ENCODE data around the gene IZUMO1. TPM values are rescaled to one million over a fixed set of nuclear protein-coding genes. Genes with fewer than 3 reads are reported as not detected.

IZUMO1 gene
- total and polyA plus RNA-seq, 2 experiments from 2014 or later, result not detected

GRCh38 chr19:48737360-48737998 lies 9.2 kb downstream of the IZUMO1 start:
- Histone ChIP-seq H3K4me2 (ENCODE audit: unreplicated experiment) (no peak overlapping the region), H3K27me3 (replicated peaks; ENCODE audit: insufficient read depth) (peaks cover 6% of the 10 kb centered on the region; the same call in 1 of the 2 replicates), H3K9me2 (ENCODE audit: insufficient read depth) (no peaks in the 10 kb centered on the region), H2AFZ (no peak overlapping the region), H3F3A (ENCODE audit: insufficient read depth) (peaks cover 4% of the 10 kb centered on the region; the same call in 1 of the 2 replicates), H3K9ac (no peak overlapping the region), H3K9me3 (ENCODE audit: low read depth) (no peaks in the 10 kb centered on the region), H4K20me1 (ENCODE audit: insufficient read depth) (no peaks in the 10 kb centered on the region), H3K4me1 (ENCODE audit: insufficient read depth) (no peaks in the 10 kb centered on the region), H3K27ac (no peak overlapping the region), H3K79me2 (ENCODE audit: insufficient read depth) (no peaks in the 10 kb centered on the region), H3K4me3 (no peak overlapping the region), H3K36me3 (ENCODE audit: low read depth) (no peaks in the 10 kb centered on the region)
- no peak for DNase-seq
- in situ Hi-C loops (cut with MboI), result no loop called here
- WGBS, 2 experiments (ENCODE audit: low coverage in 1 of 2, low lambda C conversion rate in 2 of 2, missing lambda C conversion rate in 2 of 2), result 71 to 72% methylated on average over 22 of the region's 22 CpGs
- TF ChIP-seq EZH2 (IDR thresholded peaks at IDR 0.05; ENCODE audit: insufficient read depth, poor library complexity, severe bottlenecking), result no peak
- no peak for TF ChIP-seq EZH2phosphoT487 (IDR thresholded peaks at IDR 0.05; ENCODE audit: insufficient read depth, low read depth)

GRCh38 chr19:48735031-48735615 lies 11.6 kb downstream of the IZUMO1 start:
- 8 to 10% methylated on average over 32 to 37 of the region's 38 CpGs for WGBS, 2 experiments (ENCODE audit: low coverage in 1 of 2, low lambda C conversion rate in 2 of 2, missing lambda C conversion rate in 2 of 2)
- Histone ChIP-seq H3K9me2 (ENCODE audit: insufficient read depth) (no peaks in the 10 kb centered on the region), H3K4me2 (ENCODE audit: unreplicated experiment) (no peak overlapping the region), H4K20me1 (ENCODE audit: insufficient read depth) (no peaks in the 10 kb centered on the region), H3K27ac (no peak overlapping the region), H3K79me2 (ENCODE audit: insufficient read depth) (no peaks in the 10 kb centered on the region), H3K9me3 (ENCODE audit: low read depth) (no peaks in the 10 kb centered on the region), H3K27me3 (replicated peaks; ENCODE audit: insufficient read depth) (peaks cover 6% of the 10 kb centered on the region; the same call in 1 of the 2 replicates), H3F3A (ENCODE audit: insufficient read depth) (peaks cover 4% of the 10 kb centered on the region; the same call in 1 of the 2 replicates), H3K4me3 (peak overlapping the region; percentile 13; the same call in 1 of the 2 replicates), H3K4me1 (ENCODE audit: insufficient read depth) (no peaks in the 10 kb centered on the region), H2AFZ (0 out of 2 replicates have a peak overlapping the region, but pooled peaks have one; percentile 44), H3K9ac (no peak overlapping the region), H3K36me3 (ENCODE audit: low read depth) (no peaks in the 10 kb centered on the region)
- TF ChIP-seq EZH2phosphoT487 (IDR thresholded peaks at IDR 0.05; ENCODE audit: insufficient read depth, low read depth), result no peak
- TF ChIP-seq EZH2 (IDR thresholded peaks at IDR 0.05; ENCODE audit: insufficient read depth, poor library complexity, severe bottlenecking), result no peak
- peak; percentile 50 for DNase-seq
- in situ Hi-C loops (cut with MboI), result no loop called here

GRCh38 chr19:48734625-48735024 lies 12.1 kb downstream of the IZUMO1 start:
- in situ Hi-C loops (cut with MboI), result no loop called here
- peaks cover 6% of the 10 kb centered on the region; the same call in 1 of the 2 replicates for H3K27me3 ChIP-seq (replicated peaks; ENCODE audit: insufficient read depth)
- no peak for DNase-seq
- WGBS, 2 experiments (ENCODE audit: low coverage in 1 of 2, low lambda C conversion rate in 2 of 2, missing lambda C conversion rate in 2 of 2), result 73 to 79% methylated on average over 9 of the region's 9 CpGs
- no peaks in the 10 kb centered on the region for H3K4me1 ChIP-seq (ENCODE audit: insufficient read depth)
- H3K9me3 ChIP-seq (ENCODE audit: low read depth), result no peaks in the 10 kb centered on the region
- H3K4me3 ChIP-seq, result no peak overlapping the region
- H3K9me2 ChIP-seq (ENCODE audit: insufficient read depth), result no peaks in the 10 kb centered on the region
- H3K27ac ChIP-seq, result no peak overlapping the region
- H3F3A ChIP-seq (ENCODE audit: insufficient read depth), result peaks cover 4% of the 10 kb centered on the region; the same call in 1 of the 2 replicates
- no peaks in the 10 kb centered on the region for H3K79me2 ChIP-seq (ENCODE audit: insufficient read depth)
- TF ChIP-seq EZH2 (IDR thresholded peaks at IDR 0.05; ENCODE audit: insufficient read depth, poor library complexity, severe bottlenecking), result no peak
- TF ChIP-seq EZH2phosphoT487 (IDR thresholded peaks at IDR 0.05; ENCODE audit: insufficient read depth, low read depth), result no peak
- no peak overlapping the region for H3K4me2 ChIP-seq (ENCODE audit: unreplicated experiment)
- H4K20me1 ChIP-seq (ENCODE audit: insufficient read depth), result no peaks in the 10 kb centered on the region
- no peak overlapping the region for H2AFZ ChIP-seq
- H3K9ac ChIP-seq, result no peak overlapping the region
- no peaks in the 10 kb centered on the region for H3K36me3 ChIP-seq (ENCODE audit: low read depth)

- DNase-seq, result no peak
- no peaks in the 10 kb centered on the region for H3K9me2 ChIP-seq (ENCODE audit: insufficient read depth)
- in situ Hi-C loops (cut with MboI), result no loop called here
- H3K27me3 ChIP-seq (replicated peaks; ENCODE audit: insufficient read depth), result peaks cover 6% of the 10 kb centered on the region; the same call in 1 of the 2 replicates
- TF ChIP-seq EZH2phosphoT487 (IDR thresholded peaks at IDR 0.05; ENCODE audit: insufficient read depth, low read depth), result no peak
- no peak for TF ChIP-seq EZH2 (IDR thresholded peaks at IDR 0.05; ENCODE audit: insufficient read depth, poor library complexity, severe bottlenecking)
- H4K20me1 ChIP-seq (ENCODE audit: insufficient read depth), result no peaks in the 10 kb centered on the region
- H3K4me2 ChIP-seq (ENCODE audit: unreplicated experiment), result no peak overlapping the region
- H3K4me3 ChIP-seq, result no peak overlapping the region
- H3K9me3 ChIP-seq (ENCODE audit: low read depth), result no peaks in the 10 kb centered on the region
- WGBS, 2 experiments (ENCODE audit: low coverage in 1 of 2, low lambda C conversion rate in 2 of 2, missing lambda C conversion rate in 2 of 2), result 61 to 63% methylated on average over 4 of the region's 4 CpGs
- H3K36me3 ChIP-seq (ENCODE audit: low read depth), result no peaks in the 10 kb centered on the region
- H3F3A ChIP-seq (ENCODE audit: insufficient read depth), result no peaks in the 10 kb centered on the region
- H2AFZ ChIP-seq, result no peak overlapping the region
- no peaks in the 10 kb centered on the region for H3K4me1 ChIP-seq (ENCODE audit: insufficient read depth)
- H3K9ac ChIP-seq, result no peak overlapping the region
- H3K27ac ChIP-seq, result no peak overlapping the region
- H3K79me2 ChIP-seq (ENCODE audit: insufficient read depth), result no peaks in the 10 kb centered on the region
Observed at GRCh38 chr19:48731452-48731851, 15.3 kb downstream of the IZUMO1 start.

Measured in GM23248 (cell line).